ENCODE results near the gene CACNA2D1. TPM values are rescaled to one million over a fixed set of nuclear protein-coding genes. Genes with fewer than 3 reads are reported as not detected.

CACNA2D1 gene
- total RNA-seq, 1 experiment from 2014 or later = 36.2 TPM

DNA sequence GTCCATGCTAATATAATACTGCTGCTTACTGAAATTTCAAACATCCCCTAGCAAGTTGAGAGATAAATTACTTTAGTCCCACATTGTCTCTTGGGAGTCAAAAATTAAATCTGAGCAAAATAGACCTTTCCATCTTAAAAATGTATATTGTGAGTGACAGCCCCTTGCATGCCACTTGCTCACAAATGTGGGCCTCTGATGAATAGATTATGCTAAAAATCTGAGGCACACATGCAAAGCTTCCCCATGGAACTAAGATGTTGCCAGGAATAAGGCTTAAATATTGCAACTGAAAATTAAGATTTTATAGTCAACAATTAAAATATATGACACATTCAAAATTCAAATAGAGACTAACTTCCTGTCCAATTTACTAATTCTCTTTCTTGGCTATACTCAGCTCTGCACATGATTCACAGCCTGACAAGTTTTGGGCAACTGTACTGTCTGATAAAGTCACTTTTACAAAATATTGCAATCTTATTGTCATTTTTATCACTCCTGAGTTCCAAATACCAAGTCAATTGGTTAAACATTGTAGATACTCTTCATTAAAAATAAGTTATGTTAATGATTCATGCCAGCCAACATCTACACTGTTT, 301.2 kb downstream of the CACNA2D1 start:
- Histone ChIP-seq H3K18ac (ENCODE audit: insufficient read length, low read depth, low read length) (no peak overlapping the region), H4K20me1 (ENCODE audit: control insufficient read depth, insufficient read depth, insufficient read length) (no peaks in the 10 kb centered on the region), H3K9me3 (ENCODE audit: control insufficient read depth, low read depth, low read length) (no peaks in the 10 kb centered on the region), H3K27me3 (ENCODE audit: insufficient read depth, low read length) (no peaks in the 10 kb centered on the region), H3K56ac (ENCODE audit: insufficient read length, low read depth, low read length) (no peak overlapping the region), H3K9ac (ENCODE audit: extremely low read depth, insufficient read length, low read length) (no peak overlapping the region), H3K4ac (ENCODE audit: low read depth, low read length) (no peak overlapping the region), H3K4me1 (ENCODE audit: insufficient read depth, low read length) (no peaks in the 10 kb centered on the region), H3K23ac (ENCODE audit: insufficient read length, low read depth, low read length) (no peak overlapping the region), H2AK5ac (ENCODE audit: insufficient read length, low read length) (no peak overlapping the region), H2BK15ac (ENCODE audit: low read depth, low read length) (no peak overlapping the region), H2BK120ac (ENCODE audit: low read depth, low read length, poor library complexity, severe bottlenecking) (no peak overlapping the region), H2BK20ac (ENCODE audit: low read depth, low read length, poor library complexity, severe bottlenecking) (no peak overlapping the region), H4K5ac (ENCODE audit: insufficient read length, low read depth, low read length) (no peak overlapping the region), H4K8ac (replicated peaks; ENCODE audit: insufficient read length, low read depth, low read length) (no peak overlapping the region), H3K79me1 (ENCODE audit: insufficient read depth, low read depth, low read length, poor library complexity, severe bottlenecking) (no peaks in the 10 kb centered on the region), H3T11ph (ENCODE audit: low read length) (no peak overlapping the region), H2BK12ac (ENCODE audit: insufficient read length, low read depth, low read length) (no peak overlapping the region), H3K14ac (ENCODE audit: insufficient read depth, low read length) (no peak overlapping the region), H3K4me2 (ENCODE audit: insufficient read depth, insufficient read length, low read length) (no peak overlapping the region), H3K79me2 (ENCODE audit: insufficient read depth, low read length) (no peaks in the 10 kb centered on the region), H2AFZ (ENCODE audit: low read length) (no peak overlapping the region), H4K91ac (ENCODE audit: insufficient read length, low read depth, low read length) (no peak overlapping the region), H3K27ac (ENCODE audit: insufficient read length, low read depth, low read length) (no peak overlapping the region), H2BK5ac (ENCODE audit: insufficient read length, low read length) (no peak overlapping the region), H3K23me2 (ENCODE audit: insufficient read length, low read depth, low read length, poor library complexity, severe bottlenecking) (no peaks in the 10 kb centered on the region)
- H3K27me3 Mint-ChIP-seq (ENCODE audit: low read depth) = no peaks in the 10 kb centered on the region
- no peaks in the 10 kb centered on the region for H3K9me3 Mint-ChIP-seq
- no peak for DNase-seq
- TF ChIP-seq, protein P1, sequence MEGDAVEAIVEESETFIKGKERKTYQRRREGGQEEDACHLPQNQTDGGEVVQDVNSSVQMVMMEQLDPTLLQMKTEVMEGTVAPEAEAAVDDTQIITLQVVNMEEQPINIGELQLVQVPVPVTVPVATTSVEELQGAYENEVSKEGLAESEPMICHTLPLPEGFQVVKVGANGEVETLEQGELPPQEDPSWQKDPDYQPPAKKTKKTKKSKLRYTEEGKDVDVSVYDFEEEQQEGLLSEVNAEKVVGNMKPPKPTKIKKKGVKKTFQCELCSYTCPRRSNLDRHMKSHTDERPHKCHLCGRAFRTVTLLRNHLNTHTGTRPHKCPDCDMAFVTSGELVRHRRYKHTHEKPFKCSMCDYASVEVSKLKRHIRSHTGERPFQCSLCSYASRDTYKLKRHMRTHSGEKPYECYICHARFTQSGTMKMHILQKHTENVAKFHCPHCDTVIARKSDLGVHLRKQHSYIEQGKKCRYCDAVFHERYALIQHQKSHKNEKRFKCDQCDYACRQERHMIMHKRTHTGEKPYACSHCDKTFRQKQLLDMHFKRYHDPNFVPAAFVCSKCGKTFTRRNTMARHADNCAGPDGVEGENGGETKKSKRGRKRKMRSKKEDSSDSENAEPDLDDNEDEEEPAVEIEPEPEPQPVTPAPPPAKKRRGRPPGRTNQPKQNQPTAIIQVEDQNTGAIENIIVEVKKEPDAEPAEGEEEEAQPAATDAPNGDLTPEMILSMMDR (conservative IDR thresholded peaks at IDR 0.05) = no peak
- no peak overlapping the region for H3K4me3 Mint-ChIP-seq
- no peaks in the 10 kb centered on the region for H3K36me3 Mint-ChIP-seq (ENCODE audit: insufficient read depth in 1 of 3, low read depth in 3 of 3)
- H3K27ac Mint-ChIP-seq = no peak overlapping the region
- H3K4me1 Mint-ChIP-seq = no peaks in the 10 kb centered on the region
